GM23248 (cell line): ENCODE data around the gene SFMBT1. TPM values are rescaled to one million over a fixed set of nuclear protein-coding genes. Genes with fewer than 3 reads are reported as not detected.

Experiments used
- DNase-seq: peaks from one replicate; pipeline ENCODE4 v3.0.0-alpha.2; 2015
- H2AFZ ChIP-seq: fragments of 200-600 bp; sonication (generic); 2 replicates; pipeline ENCODE4 v1.6.1; 2016; ENCODE audit warnings: antibody characterized with exemption
- H3F3A ChIP-seq: fragments of 200-600 bp; sonication (generic); 2 replicates; pipeline ENCODE4 v1.6.1; 2016; ENCODE audit warnings: mild to moderate bottlenecking, antibody characterized with exemption, mixed run types; ENCODE audit not compliant: insufficient read depth
- H3K27ac ChIP-seq: fragments of 200-600 bp; sonication (generic); 2 replicates; pipeline ENCODE4 v1.5.1; 2016; ENCODE audit warnings: mild to moderate bottlenecking
- H3K27me3 ChIP-seq: fragments of 200-600 bp; sonication (generic); replicated peaks from 2 replicates; pipeline ENCODE4 v1.6.1; 2016; ENCODE audit warnings: mild to moderate bottlenecking; ENCODE audit not compliant: insufficient read depth
- H3K36me3 ChIP-seq: fragments of 200-600 bp; sonication (generic); 2 replicates; pipeline ENCODE4 v1.6.1; 2016; ENCODE audit warnings: low read depth, mild to moderate bottlenecking
- H3K4me1 ChIP-seq: fragments of 200-600 bp; sonication (generic); 2 replicates; pipeline ENCODE4 v1.6.1; 2016; ENCODE audit warnings: mild to moderate bottlenecking; ENCODE audit not compliant: insufficient read depth
- H3K4me2 ChIP-seq: fragments of 200-600 bp; sonication (generic); one replicate; pipeline ENCODE4 v1.6.1; 2016; ENCODE audit warnings: mild to moderate bottlenecking; ENCODE audit not compliant: unreplicated experiment
- H3K4me3 ChIP-seq: fragments of 200-600 bp; sonication (generic); 2 replicates; pipeline ENCODE4 v1.5.1; 2016; ENCODE audit warnings: mild to moderate bottlenecking
- H3K79me2 ChIP-seq: fragments of 200-600 bp; sonication (generic); 2 replicates; pipeline ENCODE4 v1.6.1; 2016; ENCODE audit warnings: mild to moderate bottlenecking; ENCODE audit not compliant: insufficient read depth
- H3K9ac ChIP-seq: fragments of 200-600 bp; sonication (generic); 2 replicates; pipeline ENCODE4 v1.6.1; 2016; ENCODE audit warnings: mild to moderate bottlenecking
- H3K9me2 ChIP-seq: fragments of 200-600 bp; sonication (generic); 2 replicates; pipeline ENCODE4 v1.6.1; 2016; ENCODE audit warnings: mixed run types, mild to moderate bottlenecking, moderate library complexity; ENCODE audit not compliant: insufficient read depth
- H3K9me3 ChIP-seq: fragments of 200-600 bp; sonication (generic); one replicate; pipeline ENCODE4 v1.6.1; 2017; ENCODE audit warnings: low read depth
- H4K20me1 ChIP-seq: fragments of 200-600 bp; sonication (generic); 2 replicates; pipeline ENCODE4 v1.6.0; 2016; ENCODE audit not compliant: insufficient read depth
- EZH2 ChIP-seq: fragments of 200-600 bp; sonication (generic); IDR thresholded peaks from 2 replicates; pipeline ENCODE4 v1.6.1; 2018; ENCODE audit warnings: antibody characterized with exemption, mild to moderate bottlenecking; ENCODE audit not compliant: insufficient read depth, poor library complexity, severe bottlenecking
- EZH2phosphoT487 ChIP-seq: fragments of 200-600 bp; sonication (generic); IDR thresholded peaks from 2 replicates; pipeline ENCODE4 v1.6.1; 2018; ENCODE audit warnings: antibody characterized with exemption, moderate library complexity, mild to moderate bottlenecking, low read depth; ENCODE audit not compliant: insufficient read depth
- WGBS, 2 experiments: methylation state at CpG; one replicate each; pipeline ENCODE4 v1.1.6; 2015 to 2017; ENCODE audit warnings: low lambda C conversion rate in 2 of 2, low coverage in 1 of 2; ENCODE audit errors: missing lambda C conversion rate in 2 of 2; 5-methylcytosine and 5-hydroxymethylcytosine counted together
- in situ Hi-C: fragments of 300-500 bp; cut with MboI; formaldehyde crosslinking; loops from 2 replicates; pipeline ENCODE4 v1.15.0; 2020
- polyA plus RNA-seq: library from polyadenylated mRNA; unstranded; fragments of >200 nt; fragmentation: Nextera tagmentation; extraction: Ambion mirVana; gene quantifications from 2 replicates; pipeline ENCODE4 v1.2.1, GENCODE V29; 2016
- total RNA-seq: library from RNA; depleted of rRNA; stranded (reverse); fragments of >200 nt; shearing (Covaris generic); gene quantifications from 2 replicates; pipeline ENCODE4 v1.2.3, GENCODE V29; 2014

SFMBT1 gene
- total and polyA plus RNA-seq, 2 experiments from 2014 or later = 2.3 to 2.6 TPM

DNA sequence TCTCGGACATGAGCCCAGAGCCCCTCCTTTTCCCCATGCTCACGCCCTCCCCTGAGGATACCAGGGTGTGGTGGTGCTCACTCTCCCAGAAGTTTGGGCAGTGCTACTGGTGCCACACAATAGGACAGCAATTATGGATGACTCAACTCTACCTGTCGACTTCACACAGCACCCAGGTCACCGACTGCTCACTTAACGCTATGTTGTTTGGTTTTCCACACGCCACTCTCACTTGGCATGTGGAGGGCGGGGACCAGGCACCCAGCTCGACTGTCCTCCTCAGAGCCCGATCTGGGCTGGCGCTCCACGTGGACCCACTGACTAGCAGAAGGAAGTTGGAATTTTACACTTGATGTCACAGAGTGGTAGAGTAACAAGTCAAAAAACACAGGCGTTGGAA lies 179.4 kb downstream of the SFMBT1 start:
- Histone ChIP-seq H3K36me3 (no peaks in the 10 kb centered on the region), H4K20me1 (no peaks in the 10 kb centered on the region), H3K79me2 (no peaks in the 10 kb centered on the region), H2AFZ (no peak overlapping the region), H3K27me3 (no peaks in the 10 kb centered on the region), H3K9me2 (no peaks in the 10 kb centered on the region), H3K9ac (no peak overlapping the region), H3K4me3 (no peak overlapping the region), H3K4me2 (no peak overlapping the region), H3K9me3 (no peaks in the 10 kb centered on the region), H3K4me1 (no peaks in the 10 kb centered on the region), H3K27ac (no peak overlapping the region), H3F3A (no peaks in the 10 kb centered on the region)
- WGBS, 2 experiments = 95 to 97% methylated on average over 12 of the region's 12 CpGs
- DNase-seq = no peak
- in situ Hi-C loops = no loop called here
- TF ChIP-seq EZH2 = no peak
- TF ChIP-seq EZH2phosphoT487 = no peak

DNA sequence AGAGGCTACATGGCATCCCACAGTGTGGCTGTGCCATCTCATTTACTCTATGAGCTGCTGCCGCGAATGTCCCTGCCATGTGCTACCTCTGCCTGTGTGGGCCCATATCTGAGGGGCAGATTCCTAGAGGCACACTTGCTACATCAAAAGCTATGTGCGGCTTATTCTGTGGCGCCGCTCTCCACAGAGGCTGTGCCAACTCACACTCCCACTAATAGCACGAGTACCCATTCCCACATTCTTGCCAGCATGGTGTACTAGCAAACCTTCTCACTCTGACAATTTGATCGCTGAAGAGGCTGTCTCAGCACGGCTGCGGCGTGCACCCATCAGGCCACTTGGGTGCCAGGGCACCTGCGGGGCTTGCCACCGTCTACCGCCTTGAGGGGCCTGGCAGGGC lies 179.9 kb downstream of the SFMBT1 start:
- Histone ChIP-seq H2AFZ (no peak overlapping the region), H4K20me1 (no peaks in the 10 kb centered on the region), H3K9ac (no peak overlapping the region), H3K4me2 (no peak overlapping the region), H3K27ac (no peak overlapping the region), H3K4me3 (no peak overlapping the region), H3K9me2 (no peaks in the 10 kb centered on the region), H3K36me3 (no peaks in the 10 kb centered on the region), H3K9me3 (no peaks in the 10 kb centered on the region), H3K4me1 (no peaks in the 10 kb centered on the region), H3K27me3 (no peaks in the 10 kb centered on the region), H3K79me2 (no peaks in the 10 kb centered on the region), H3F3A (no peaks in the 10 kb centered on the region)
- in situ Hi-C loops = no loop called here
- no peak for DNase-seq
- no peak for TF ChIP-seq EZH2phosphoT487
- no peak for TF ChIP-seq EZH2
- WGBS, 2 experiments = 94 to 95% methylated on average over 13 of the region's 13 CpGs

DNA sequence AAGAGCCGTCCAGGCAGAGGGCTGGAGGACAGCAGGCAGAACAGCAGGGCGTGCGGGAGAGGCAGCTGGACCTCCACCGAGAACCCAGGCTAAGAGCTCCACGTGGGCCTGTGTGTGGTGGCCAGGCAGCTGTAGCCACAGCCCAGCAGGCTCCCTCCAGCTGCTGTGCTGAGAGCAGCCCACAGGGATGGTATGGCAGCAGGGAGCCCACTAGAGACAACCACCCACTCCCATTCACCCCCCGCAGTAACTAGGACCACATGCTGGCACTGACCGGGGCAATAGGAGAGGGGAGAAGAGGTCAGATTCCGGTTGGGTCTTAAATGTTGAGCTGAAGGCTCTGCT lies 185.5 kb downstream of the SFMBT1 start:
- no peaks in the 10 kb centered on the region for H3K4me1 ChIP-seq
- H3K9me3 ChIP-seq = no peaks in the 10 kb centered on the region
- no peaks in the 10 kb centered on the region for H3K79me2 ChIP-seq
- H2AFZ ChIP-seq = no peak overlapping the region
- H3K9ac ChIP-seq = no peak overlapping the region
- TF ChIP-seq EZH2phosphoT487 = no peak
- no peak for TF ChIP-seq EZH2
- H3K4me2 ChIP-seq = no peak overlapping the region
- in situ Hi-C loops = no loop called here
- no peak overlapping the region for H3K27ac ChIP-seq
- H3K36me3 ChIP-seq = no peaks in the 10 kb centered on the region
- no peaks in the 10 kb centered on the region for H3K27me3 ChIP-seq
- no peaks in the 10 kb centered on the region for H3F3A ChIP-seq
- no peak for DNase-seq
- H3K9me2 ChIP-seq = no peaks in the 10 kb centered on the region
- no peak overlapping the region for H3K4me3 ChIP-seq
- 71 to 74% methylated on average over 8 of the region's 8 CpGs for WGBS, 2 experiments
- no peaks in the 10 kb centered on the region for H4K20me1 ChIP-seq

DNA sequence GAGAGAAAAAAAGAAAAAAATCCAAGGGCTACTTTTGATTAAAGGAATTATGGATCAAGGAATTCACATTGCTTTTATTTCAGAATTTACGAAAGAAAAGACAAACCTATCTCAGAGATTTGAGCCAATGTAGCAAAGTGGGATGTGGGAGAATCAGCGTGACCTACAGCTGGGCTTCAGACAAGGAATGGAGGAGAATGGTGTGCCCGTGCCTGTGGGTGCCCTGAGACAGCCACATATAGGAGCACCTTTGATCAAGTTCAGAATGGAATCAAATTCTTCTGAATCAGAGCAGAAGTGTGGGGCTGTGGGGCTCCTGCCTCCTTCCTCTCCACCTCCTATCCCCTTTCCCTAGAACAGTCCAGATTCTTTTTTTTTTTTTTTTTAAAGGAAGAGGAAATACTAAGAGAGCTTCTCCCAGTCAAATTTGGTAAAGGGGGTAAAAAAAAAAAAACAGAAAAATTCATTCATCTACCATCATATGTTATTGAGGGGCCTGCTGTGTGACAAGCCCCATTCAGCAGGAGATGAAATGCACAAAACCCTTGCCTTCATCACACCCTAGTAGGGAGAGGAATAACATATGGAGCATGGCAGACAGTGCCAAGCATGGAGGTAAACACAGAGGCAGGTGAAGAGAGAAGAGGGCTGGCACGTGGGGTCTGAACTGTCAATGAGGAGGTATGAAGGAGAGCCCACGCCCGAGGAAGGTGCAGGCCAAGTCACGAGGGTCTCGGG lies 186.0 kb downstream of the SFMBT1 start:
- no peaks in the 10 kb centered on the region for H3K27me3 ChIP-seq
- no peak for DNase-seq
- no peaks in the 10 kb centered on the region for H3K79me2 ChIP-seq
- H3K27ac ChIP-seq = no peak overlapping the region
- TF ChIP-seq EZH2 (no peak), EZH2phosphoT487 (no peak)
- H3K4me1 ChIP-seq = no peaks in the 10 kb centered on the region
- H3F3A ChIP-seq = no peaks in the 10 kb centered on the region
- no peaks in the 10 kb centered on the region for H3K9me3 ChIP-seq
- WGBS, 2 experiments = 86 to 89% methylated on average over 8 of the region's 8 CpGs
- no peak overlapping the region for H3K4me3 ChIP-seq
- no peak overlapping the region for H3K4me2 ChIP-seq
- no peaks in the 10 kb centered on the region for H3K9me2 ChIP-seq
- no peak overlapping the region for H2AFZ ChIP-seq
- no peak overlapping the region for H3K9ac ChIP-seq
- no peaks in the 10 kb centered on the region for H3K36me3 ChIP-seq
- in situ Hi-C loops = no loop called here
- H4K20me1 ChIP-seq = no peaks in the 10 kb centered on the region
